Measurements from ENCODE around the gene EPSTI1. TPM values are rescaled to one million over a fixed set of nuclear protein-coding genes. Genes with fewer than 3 reads are reported as not detected.
A peak's percentile ranks its signal among the peaks of the same experiment; 100 is the strongest.
"Not testable (repeated sequence)": the region's sequence is repeated elsewhere in the genome, so short reads cannot be mapped to it uniquely, and the experiment has no call there.

EPSTI1 gene
- 7.9 and 8.4 TPM in 2 replicates for total RNA-seq (2014; rRNA removed; shearing (Covaris generic))

GRCh38 chr13:42991898-42992763, at the start of gene EPSTI1:
Gene EPSTI1, minus strand, starts transcription at chr13:42992241. Its CDS starts 76 bp downstream, at chr13:42992165.
- peak; percentile 79 for DNase-seq (ENCODE audit: low read depth)

GRCh38 chr13:43041369-43041921, 49.4 kb upstream of the EPSTI1 start:
- DNase-seq (ENCODE audit: low read depth): no peak

- not testable (repeated sequence) for DNase-seq (ENCODE audit: low read depth)
These were observed 48.7 kb upstream of the EPSTI1 start for GRCh38 chr13:43040581-43041368.

GRCh38 chr13:43039966-43040365, 47.9 kb upstream of the EPSTI1 start:
- DNase-seq (ENCODE audit: low read depth): no peak

GRCh38 chr13:43036351-43037250, 44.6 kb upstream of the EPSTI1 start:
- no peak for DNase-seq (ENCODE audit: low read depth)

- DNase-seq (ENCODE audit: low read depth): no peak
These were observed 41.0 kb upstream of the EPSTI1 start for GRCh38 chr13:43033038-43033437.

GRCh38 chr13:43031881-43032280, 39.8 kb upstream of the EPSTI1 start:
- no peak for DNase-seq (ENCODE audit: low read depth)

GRCh38 chr13:43030548-43030947, 38.5 kb upstream of the EPSTI1 start:
- DNase-seq (ENCODE audit: low read depth): no peak

- DNase-seq (ENCODE audit: low read depth): no peak
These were observed 34.2 kb upstream of the EPSTI1 start for GRCh38 chr13:43026262-43026661.

GRCh38 chr13:43023289-43023963, 31.4 kb upstream of the EPSTI1 start, which contains the start of gene DNAJC15:
Gene DNAJC15, plus strand, starts transcription at chr13:43023586. Its CDS starts 41 bp downstream, at chr13:43023627.
- peak; percentile 88 for DNase-seq (ENCODE audit: low read depth)

- DNase-seq (ENCODE audit: low read depth): no peak
These were observed 30.9 kb upstream of the EPSTI1 start for GRCh38 chr13:43022934-43023288.

GRCh38 chr13:43021926-43022670, 30.1 kb upstream of the EPSTI1 start:
- DNase-seq (ENCODE audit: low read depth): no peak

- DNase-seq (ENCODE audit: low read depth): no peak
These were observed 28.8 kb upstream of the EPSTI1 start for GRCh38 chr13:43020794-43021193.

- no peak for DNase-seq (ENCODE audit: low read depth)
These were observed 27.8 kb upstream of the EPSTI1 start for GRCh38 chr13:43019811-43020210.

GRCh38 chr13:43016226-43016625, 24.2 kb upstream of the EPSTI1 start:
- DNase-seq (ENCODE audit: low read depth): no peak

- DNase-seq (ENCODE audit: low read depth): no peak
These were observed 22.1 kb upstream of the EPSTI1 start for GRCh38 chr13:43014162-43014561.

- no peak for DNase-seq (ENCODE audit: low read depth)
These were observed 17.5 kb upstream of the EPSTI1 start for GRCh38 chr13:43009506-43009905.

- no peak for DNase-seq (ENCODE audit: low read depth)
These were observed 16.6 kb upstream of the EPSTI1 start for GRCh38 chr13:43008596-43008995.

GRCh38 chr13:43006893-43007631, 15.0 kb upstream of the EPSTI1 start:
- DNase-seq (ENCODE audit: low read depth): peak; percentile 42
